ENCODE measurements around the gene NINJ2.

NINJ2 gene

GRCh38 chr12:544941-545635 is 118.2 kb downstream of the NINJ2 start:
- no peak for TF ChIP-seq CTCF (IDR thresholded peaks at IDR 0.05; ENCODE audit: low read depth, low read length)
- no peak overlapping the region for H3K4me3 ChIP-seq (ENCODE audit: low read depth, low read length)

GRCh38 chr12:544142-544541 is 119.1 kb downstream of the NINJ2 start:
- no peak for TF ChIP-seq CTCF (IDR thresholded peaks at IDR 0.05; ENCODE audit: low read depth, low read length)
- H3K4me3 ChIP-seq (ENCODE audit: low read depth, low read length) = no peak overlapping the region

- no peak for TF ChIP-seq CTCF (IDR thresholded peaks at IDR 0.05; ENCODE audit: low read depth, low read length)
Observed at GRCh38 chr12:543114-543451, 120.2 kb downstream of the NINJ2 start.

DNA sequence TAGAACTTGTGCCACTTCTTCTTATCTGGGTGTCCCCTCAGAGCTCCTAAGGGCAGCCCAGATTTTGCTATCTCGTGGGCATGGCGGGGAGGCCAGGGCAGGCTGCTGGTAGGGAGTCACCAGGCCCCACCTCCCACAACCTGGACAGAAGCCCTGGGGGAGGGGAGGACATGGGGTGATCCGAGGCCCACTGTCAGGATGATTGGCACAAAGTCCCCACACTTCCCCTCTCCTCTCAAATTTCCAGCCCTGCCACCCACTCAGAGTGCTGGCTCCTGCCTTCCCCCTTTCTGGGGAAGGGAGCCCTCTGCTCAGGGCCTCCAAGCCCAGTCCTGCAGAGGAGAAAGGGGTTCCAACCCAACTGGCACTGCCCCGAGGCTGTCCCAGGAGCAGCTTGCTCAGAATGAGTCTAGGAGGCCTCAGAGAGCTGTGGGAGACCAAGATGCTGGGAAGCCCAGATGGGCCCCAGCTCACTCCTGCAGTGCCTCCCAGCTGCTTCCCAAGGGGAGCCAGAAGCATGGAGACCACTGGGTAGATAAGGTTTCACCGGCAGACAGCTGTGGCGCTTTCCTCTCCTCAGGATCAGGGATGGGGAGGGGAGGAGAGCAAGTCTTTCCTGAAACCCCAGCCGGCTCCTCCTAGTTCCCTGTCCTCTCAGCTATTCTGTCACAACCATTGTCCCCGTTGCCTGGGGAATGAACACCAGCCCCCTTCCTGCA is 120.7 kb downstream of the NINJ2 start:
- TF ChIP-seq CTCF (IDR thresholded peaks at IDR 0.05; ENCODE audit: low read depth, low read length) = no peak
- H3K4me3 ChIP-seq (ENCODE audit: low read depth, low read length) = no peak overlapping the region

More at GRCh38 chr12:543114-543451, 120.2 kb downstream of the NINJ2 start:
- H3K4me3 ChIP-seq (ENCODE audit: low read depth, low read length) = no peak overlapping the region

DNA sequence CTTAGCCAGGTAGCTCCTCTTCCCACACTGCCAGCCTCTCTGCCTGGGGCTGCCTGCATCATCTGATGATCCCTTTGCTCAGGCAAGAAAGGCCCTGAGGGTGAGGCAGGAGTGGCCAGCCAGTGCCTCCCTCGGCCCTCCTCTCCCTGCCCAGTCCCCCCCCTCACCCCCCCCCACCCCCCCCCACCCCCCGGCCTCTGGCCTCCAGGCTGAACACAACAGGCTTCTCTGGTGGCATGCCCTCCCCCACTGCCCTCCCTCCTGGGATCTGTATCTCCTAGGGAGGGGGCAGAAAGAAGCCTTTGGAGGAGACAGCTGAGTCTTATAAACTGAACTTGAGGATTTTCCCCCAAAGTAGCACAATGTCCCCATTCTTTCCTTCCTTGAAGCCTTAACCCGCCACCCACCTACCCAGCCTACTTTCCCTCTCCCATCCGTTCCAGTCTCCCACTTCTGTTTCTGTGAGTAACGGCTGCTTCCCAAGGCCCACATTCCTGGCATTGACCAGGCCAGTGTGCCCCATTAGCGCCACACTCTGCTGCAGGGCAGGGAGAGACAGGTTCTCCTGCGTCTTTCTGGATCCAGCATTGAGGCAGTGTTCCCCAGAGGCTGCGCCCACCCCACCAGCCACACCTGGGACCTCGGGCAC is 121.4 kb downstream of the NINJ2 start:
- TF ChIP-seq CTCF (IDR thresholded peaks at IDR 0.05; ENCODE audit: low read depth, low read length) = no peak
- no peak overlapping the region for H3K4me3 ChIP-seq (ENCODE audit: low read depth, low read length)

GRCh38 chr12:539540-540310 is 123.5 kb downstream of the NINJ2 start:
- no peak for TF ChIP-seq CTCF (IDR thresholded peaks at IDR 0.05; ENCODE audit: low read depth, low read length)

More at GRCh38 chr12:539540-540310, 123.5 kb downstream of the NINJ2 start:
- H3K4me3 ChIP-seq (ENCODE audit: low read depth, low read length) = no peak overlapping the region
